ENCODE results near the gene NECTIN1.

The NECTIN1 gene

GRCh38 chr11:119691020-119691666 is 37.9 kb downstream of the NECTIN1 start:
- DNase-seq = peak in 1 of 5 donors; percentile 38

- DNase-seq = no peak
These were observed 39.7 kb downstream of the NECTIN1 start for GRCh38 chr11:119689302-119689701.

- DNase-seq = no peak
These were observed 40.6 kb downstream of the NECTIN1 start for GRCh38 chr11:119688356-119688755.

GRCh38 chr11:119687373-119688046 is 41.5 kb downstream of the NECTIN1 start:
- DNase-seq = no peak

- DNase-seq = no peak
These were observed 42.7 kb downstream of the NECTIN1 start for GRCh38 chr11:119686177-119686882.

- no peak for DNase-seq
These were observed 43.8 kb downstream of the NECTIN1 start for GRCh38 chr11:119685111-119685746.

- DNase-seq = peak in 1 of 5 donors; percentile 18
These were observed 44.5 kb downstream of the NECTIN1 start for GRCh38 chr11:119684361-119685110.

GRCh38 chr11:119683783-119684182 is 45.2 kb downstream of the NECTIN1 start:
- DNase-seq = peak in 1 of 5 donors; percentile 8

GRCh38 chr11:119681361-119681910 is 47.6 kb downstream of the NECTIN1 start:
- DNase-seq = no peak

- DNase-seq = no peak
These were observed 48.2 kb downstream of the NECTIN1 start for GRCh38 chr11:119680541-119681360.

- no peak for DNase-seq
These were observed 49.7 kb downstream of the NECTIN1 start for GRCh38 chr11:119679346-119679745.

GRCh38 chr11:119678351-119678750 is 50.6 kb downstream of the NECTIN1 start:
- DNase-seq = no peak

- DNase-seq = no peak
These were observed 51.2 kb downstream of the NECTIN1 start for GRCh38 chr11:119677840-119678239.

GRCh38 chr11:119676461-119677020 is 52.5 kb downstream of the NECTIN1 start:
- DNase-seq = no peak

- DNase-seq = peak in 1 of 5 donors; percentile 15
These were observed 55.2 kb downstream of the NECTIN1 start for GRCh38 chr11:119673759-119674336.

GRCh38 chr11:119673052-119673758 is 55.8 kb downstream of the NECTIN1 start:
- no peak for DNase-seq

- no peak for DNase-seq
These were observed 56.4 kb downstream of the NECTIN1 start for GRCh38 chr11:119672597-119672996.

GRCh38 chr11:119671561-119672015 is 57.4 kb downstream of the NECTIN1 start:
- no peak for DNase-seq

- no peak for DNase-seq
These were observed 57.9 kb downstream of the NECTIN1 start for GRCh38 chr11:119671051-119671450.

GRCh38 chr11:119669487-119669886 is 59.5 kb downstream of the NECTIN1 start:
- no peak for DNase-seq

All from T-helper 1 cell (primary cell).